Keratinocyte (primary cell): ENCODE data around the gene TSC22D3. TPM values are rescaled to one million over a fixed set of nuclear protein-coding genes. Genes with fewer than 3 reads are reported as not detected.

Experiments
- DNase-seq: peaks from one replicate; pipeline ENCODE4 v3.0.0-alpha.2; 2011; ENCODE audit warnings: low read depth, missing footprints, low spot score
- FAIRE-seq: peaks from 2 replicates; lab custom pipeline; 2011; peaks lifted over from hg19 to GRCh38; lab: Jason Lieb, UNC
- H2AFZ ChIP-seq: 2 replicates; pipeline ENCODE4 v1.6.0; 2012; ENCODE audit warnings: low read length, control low read depth, inconsistent platforms; ENCODE audit not compliant: control insufficient read depth
- H3K27ac ChIP-seq: 2 replicates; pipeline ENCODE4 v1.5.1; 2011; ENCODE audit warnings: low read length; ENCODE audit not compliant: control insufficient read depth, insufficient read depth
- H3K27me3 ChIP-seq: 3 replicates; pipeline ENCODE4 v1.6.0; 2011; ENCODE audit warnings: low read length; ENCODE audit not compliant: control insufficient read depth, insufficient read depth; ENCODE audit errors: extremely low read depth
- H3K36me3 ChIP-seq, 2 experiments: 2 replicates in 1 of 2; 3 replicates in 1 of 2; pipeline ENCODE4 v1.5.1; 2011; ENCODE audit warnings: low read length in 2 of 2, mild to moderate bottlenecking in 1 of 2; ENCODE audit not compliant: control insufficient read depth in 2 of 2, insufficient read depth in 2 of 2; ENCODE audit errors: extremely low read depth in 1 of 2
- H3K4me1 ChIP-seq: 3 replicates; pipeline ENCODE4 v1.5.1; 2011; ENCODE audit warnings: low read length; ENCODE audit not compliant: control insufficient read depth, insufficient read depth; ENCODE audit errors: extremely low read depth
- H3K4me2 ChIP-seq: 3 replicates; pipeline ENCODE4 v1.6.0; 2011; ENCODE audit warnings: low read depth, low read length; ENCODE audit not compliant: control insufficient read depth, insufficient read depth; ENCODE audit errors: extremely low read depth
- H3K4me3 ChIP-seq, 3 experiments: fragments of 200-600 bp in 1 of 3; sonication (generic) in 1 of 3; 2 replicates in 2 of 3; 3 replicates in 1 of 3; pipeline ENCODE4 v1.5.1; 2011 to 2016; ENCODE audit warnings: low read length in 3 of 3, mild to moderate bottlenecking in 3 of 3, control low read depth in 2 of 3, inconsistent platforms in 1 of 3, low read depth in 1 of 3, mixed read lengths in 1 of 3, mixed run types in 1 of 3, moderate library complexity in 1 of 3; ENCODE audit not compliant: control insufficient read depth in 2 of 3, insufficient read depth in 2 of 3; ENCODE audit errors: extremely low read depth in 1 of 3
- H3K79me2 ChIP-seq: 2 replicates; pipeline ENCODE4 v1.6.0; 2012; ENCODE audit warnings: low read length; ENCODE audit not compliant: control insufficient read depth, insufficient read depth
- H3K9ac ChIP-seq: 3 replicates; pipeline ENCODE4 v1.6.0; 2011; ENCODE audit warnings: low read length; ENCODE audit not compliant: control insufficient read depth, insufficient read depth; ENCODE audit errors: extremely low read depth
- H3K9me1 ChIP-seq: 3 replicates; pipeline ENCODE4 v1.6.0; 2011; ENCODE audit warnings: low read length; ENCODE audit not compliant: control insufficient read depth, insufficient read depth; ENCODE audit errors: extremely low read depth
- H3K9me3 ChIP-seq: 2 replicates; pipeline ENCODE4 v1.5.1; 2012; ENCODE audit warnings: low read depth, low read length; ENCODE audit not compliant: control insufficient read depth
- H4K20me1 ChIP-seq: 3 replicates; pipeline ENCODE4 v1.6.0; 2011; ENCODE audit warnings: low read length; ENCODE audit not compliant: control insufficient read depth, insufficient read depth; ENCODE audit errors: extremely low read depth
- CTCF ChIP-seq, 3 experiments: IDR thresholded peaks in 1 of 3; conservative IDR thresholded peaks in 1 of 3; optimal IDR thresholded peaks in 1 of 3; 2 replicates in 2 of 3; 3 replicates in 1 of 3; pipeline versions ENCODE3 to v1.5.1; 2011; ENCODE audit warnings: low read length in 3 of 3, mild to moderate bottlenecking in 3 of 3, moderate library complexity in 2 of 3, control low read depth in 1 of 3, inconsistent platforms in 1 of 3; ENCODE audit not compliant: insufficient read depth in 2 of 3; ENCODE audit errors: extremely low read depth in 1 of 3
- EZH2 ChIP-seq: IDR thresholded peaks from one replicate; pipeline ENCODE4 v1.6.1; 2012; ENCODE audit warnings: inconsistent platforms, mild to moderate bottlenecking, low read length, moderate library complexity
- dilution Hi-C: fragments of 300-500 bp; cut with MboI; formaldehyde crosslinking; loops from one replicate; pipeline ENCODE4 v1.7.0; 2020; ENCODE audit warnings: low sequenced_read_pairs; ENCODE audit not compliant: extremely low pct_ligation_motif_present
- polyA plus RNA-seq, 5 experiments: library from polyadenylated mRNA; depleted of rRNA in 3 of 5; stranded (reverse) in 3 of 5; stranded (forward) in 1 of 5; unstranded in 1 of 5; fragments of >200 nt; gene quantifications; 1 replicate in 1 of 5; 2 replicates in 3 of 5; 3 replicates in 1 of 5; pipeline versions ENCODE4 v1.2.1 to v1.2.3, GENCODE V29; 2011 to 2012; ENCODE audit warnings: missing spikeins in 2 of 5, low read depth in 1 of 5, low replicate concordance in 1 of 5

Gene TSC22D3
- polyA plus RNA-seq, 1 donor (not counting 4 experiments of a cell fraction or from before 2014, with no cell fraction given): 48.5 TPM

DNA sequence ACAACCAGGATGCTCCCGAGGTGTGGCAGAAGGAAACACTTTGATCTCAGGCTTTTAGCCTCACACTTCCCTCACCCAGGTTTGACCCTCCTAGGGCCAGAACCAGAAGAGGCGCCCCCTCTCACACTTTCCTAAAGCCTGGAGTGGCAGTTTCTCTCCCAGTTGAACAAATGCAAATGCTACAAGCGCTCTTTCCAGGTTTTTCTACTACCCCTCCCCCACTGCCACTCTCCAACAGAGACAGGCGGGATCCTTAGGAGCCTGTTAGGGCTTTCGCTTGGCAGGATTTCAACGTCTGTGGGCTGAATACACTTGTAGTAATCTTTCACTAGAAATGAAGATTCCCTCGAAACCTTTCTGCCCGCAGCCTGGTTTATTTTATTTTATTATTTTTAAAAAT lies 2.4 kb downstream of the TSC22D3 start:
- Histone ChIP-seq H3K9me3 (no peaks in the 10 kb centered on the region), H3K79me2 (no peaks in the 10 kb centered on the region), H3K27ac (no peak overlapping the region), H3K36me3 (no peaks in the 10 kb centered on the region), H4K20me1 (no peaks in the 10 kb centered on the region), H3K4me3 (no peak overlapping the region), H3K9me1 (no peaks in the 10 kb centered on the region), H3K4me2 (no peak overlapping the region), H3K27me3 (peaks cover 8% of the 10 kb centered on the region), H3K9ac (no peak overlapping the region), H2AFZ (no peak overlapping the region), H3K4me1 (peaks cover 6% of the 10 kb centered on the region)
- dilution Hi-C loops: no loop called here
- TF ChIP-seq CTCF (optimal IDR thresholded peaks at IDR 0.05 in 1 of 3, IDR thresholded peaks at IDR 0.05 in 1 of 3, conservative IDR thresholded peaks at IDR 0.05 in 1 of 3; ENCODE audit: extremely low read depth in 1 of 3, insufficient read depth in 2 of 3, low read length in 3 of 3): no peak
- no peak for TF ChIP-seq EZH2
- no peak for DNase-seq
- no peak for FAIRE-seq

DNA sequence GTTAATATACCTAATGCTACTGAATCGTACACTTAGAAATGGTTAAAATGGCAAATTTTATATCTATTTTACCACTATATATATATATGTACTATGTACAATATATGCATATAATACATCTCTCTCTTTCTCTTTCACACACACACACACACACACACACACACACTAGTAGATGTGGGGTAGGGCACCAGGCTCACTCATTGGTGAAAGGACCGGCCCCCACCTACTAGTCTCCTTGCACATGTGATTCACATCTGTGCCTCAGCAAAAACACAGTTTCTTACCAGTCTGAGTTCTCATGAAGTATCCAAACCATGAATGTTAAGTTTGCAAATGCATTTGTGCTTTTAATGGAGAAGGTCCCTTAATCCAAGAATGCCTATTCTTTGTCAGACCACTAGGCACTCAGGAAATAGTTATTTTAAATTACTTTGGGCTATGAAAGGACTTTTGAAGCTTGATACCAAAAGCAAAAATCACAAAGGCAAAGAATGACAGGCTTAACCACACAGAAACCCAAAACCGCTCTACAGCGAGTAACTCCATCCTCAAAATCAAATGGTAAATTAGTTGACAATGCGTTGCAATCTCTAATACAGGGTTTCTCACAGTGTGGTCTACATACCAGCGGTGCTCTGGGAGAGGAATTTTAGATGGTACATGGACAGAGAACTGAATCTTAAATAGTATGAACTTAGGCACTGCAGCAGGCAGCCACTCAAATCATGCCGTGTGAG lies 5.8 kb downstream of the TSC22D3 start:
- TF ChIP-seq CTCF (optimal IDR thresholded peaks at IDR 0.05 in 1 of 3, IDR thresholded peaks at IDR 0.05 in 1 of 3, conservative IDR thresholded peaks at IDR 0.05 in 1 of 3; ENCODE audit: extremely low read depth in 1 of 3, insufficient read depth in 2 of 3, low read length in 3 of 3): no peak
- no peak for TF ChIP-seq EZH2
- Histone ChIP-seq H2AFZ (no peak overlapping the region), H4K20me1 (no peaks in the 10 kb centered on the region), H3K27ac (no peak overlapping the region), H3K79me2 (no peaks in the 10 kb centered on the region), H3K36me3 (no peaks in the 10 kb centered on the region), H3K9me3 (no peaks in the 10 kb centered on the region), H3K9me1 (no peaks in the 10 kb centered on the region), H3K4me3 (no peak overlapping the region), H3K4me1 (peaks cover 20% of the 10 kb centered on the region), H3K4me2 (no peak overlapping the region), H3K27me3 (peaks cover 3% of the 10 kb centered on the region), H3K9ac (no peak overlapping the region)
- DNase-seq: no peak
- no peak for FAIRE-seq
- dilution Hi-C loops: no loop called here
